Retinal pigment epithelial cell (primary cell): ENCODE measurements around the gene MITD1.
"Not testable (repeated sequence)": the region's sequence is repeated elsewhere in the genome, so short reads cannot be mapped to it uniquely, and the experiment has no call there.

Experiments
- DNase-seq: peaks from one replicate; pipeline ENCODE4 v3.0.0-alpha.2; 2010; ENCODE audit warnings: low read depth
- H3K4me3 ChIP-seq: 2 replicates; pipeline ENCODE4 v1.5.1; 2011; ENCODE audit warnings: mild to moderate bottlenecking, low read length, control low read depth, moderate library complexity
- CTCF ChIP-seq: conservative IDR thresholded peaks from 2 replicates; pipeline ENCODE4 v1.5.1; 2011; ENCODE audit warnings: low read depth, low read length, control low read depth, inconsistent platforms

The MITD1 gene

GRCh38 chr2:99198103-99198841 lies 17.4 kb upstream of the MITD1 start:
- no peak for TF ChIP-seq CTCF
- DNase-seq = no peak

GRCh38 chr2:99192364-99192763 lies 11.5 kb upstream of the MITD1 start:
- not testable (repeated sequence) for DNase-seq, H3K4me3 ChIP-seq

More at GRCh38 chr2:99198103-99198841, 17.4 kb upstream of the MITD1 start:
- no peak overlapping the region for H3K4me3 ChIP-seq

- TF ChIP-seq CTCF = peak; percentile 30
- no peak overlapping the region for H3K4me3 ChIP-seq
- DNase-seq = no peak
Observed at GRCh38 chr2:99190548-99190947, 9.7 kb upstream of the MITD1 start.

- no peak for DNase-seq
- no peak for TF ChIP-seq CTCF
- no peak overlapping the region for H3K4me3 ChIP-seq
Observed at GRCh38 chr2:99188357-99188756, 7.5 kb upstream of the MITD1 start.

GRCh38 chr2:99187011-99187410 lies 6.2 kb upstream of the MITD1 start:
- no peak overlapping the region for H3K4me3 ChIP-seq
- DNase-seq = no peak
- no peak for TF ChIP-seq CTCF

GRCh38 chr2:99184811-99185210 lies 4.0 kb upstream of the MITD1 start:
- no peak for DNase-seq
- TF ChIP-seq CTCF = no peak
- no peak overlapping the region for H3K4me3 ChIP-seq

- no peak for DNase-seq
- H3K4me3 ChIP-seq = no peak overlapping the region
- TF ChIP-seq CTCF = no peak
Observed at GRCh38 chr2:99183025-99183424, 2.2 kb upstream of the MITD1 start.
